DMS153 treated with DMSO at 0.1 percent for 48 hours (cell line): ENCODE measurements around the gene DHFR2.
A peak's percentile ranks its signal among the peaks of the same experiment; 100 is the strongest.
"Not testable (repeated sequence)": the region's sequence is repeated elsewhere in the genome, so short reads cannot be mapped to it uniquely, and the experiment has no call there.

Source experiments
- DNase-seq: peaks from one replicate; lab custom pipeline; 2025; ENCODE audit not compliant: unreplicated experiment; lab: John Stamatoyannopoulos, UW

DHFR2 gene

GRCh38 chr3:94065819-94066480 lies 3.2 kb upstream of the DHFR2 start:
- DNase-seq: no peak

GRCh38 chr3:94065122-94065521 lies 2.4 kb upstream of the DHFR2 start:
- no peak for DNase-seq

DNA sequence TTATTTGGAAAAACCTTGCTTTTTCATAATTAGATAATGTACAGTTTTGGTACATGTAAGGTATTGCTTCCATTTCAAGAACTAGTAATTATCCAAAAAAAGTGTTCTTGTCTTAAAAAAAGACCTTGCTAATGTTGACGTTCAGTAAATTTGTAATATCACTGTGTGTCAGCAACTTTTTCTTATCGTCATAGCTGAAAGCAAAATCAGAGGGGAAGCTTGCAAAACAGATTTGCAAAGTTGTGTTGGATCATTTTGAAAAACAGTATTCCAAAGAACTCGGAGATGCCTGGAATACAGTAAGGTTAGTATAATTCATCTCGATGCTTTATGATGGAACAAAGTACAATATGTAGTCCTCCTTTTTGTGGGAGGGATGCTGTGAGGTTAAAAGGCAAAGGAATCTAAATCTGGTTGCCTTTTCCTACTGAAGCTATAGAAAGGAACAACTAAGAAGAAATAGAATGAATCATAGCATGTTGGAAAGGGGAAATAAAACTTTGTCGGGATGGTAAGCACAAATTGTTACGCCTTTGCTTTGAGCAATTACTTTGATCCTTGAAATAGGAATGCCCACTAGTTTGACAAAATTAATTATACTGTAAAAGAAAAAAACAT lies 1.6 kb upstream of the DHFR2 start:
- no peak for DNase-seq

DNA sequence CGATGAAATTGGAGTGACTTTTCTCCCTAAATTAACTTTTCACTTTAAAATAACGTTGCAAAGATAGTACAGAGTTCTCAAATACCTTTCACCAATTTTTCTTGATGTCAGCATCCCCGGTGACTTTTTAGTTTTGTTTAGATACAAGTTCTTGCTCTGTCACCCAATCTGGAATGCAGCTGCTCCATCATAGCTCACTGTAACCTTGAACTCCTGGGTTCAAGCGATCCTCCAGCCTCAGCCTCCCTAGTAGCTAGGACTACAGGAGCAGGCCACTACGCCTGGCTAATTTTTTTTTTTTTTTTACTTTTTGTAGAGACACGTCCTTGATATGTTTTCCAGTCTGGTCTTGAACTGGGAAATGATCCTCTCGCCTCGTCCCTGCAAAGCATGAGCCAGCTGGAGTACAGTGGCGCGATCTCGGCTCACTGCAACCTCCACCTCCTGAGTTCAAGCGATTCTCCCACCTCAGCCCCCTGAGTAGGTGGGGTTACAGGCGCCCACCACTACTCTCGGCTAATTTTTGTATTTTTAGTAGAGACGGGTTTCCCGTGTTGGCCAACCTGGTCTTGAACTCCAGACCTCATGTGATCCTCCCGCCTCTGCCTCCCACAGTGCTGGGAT lies 892 bp upstream of the DHFR2 start:
- no peak for DNase-seq

DNA sequence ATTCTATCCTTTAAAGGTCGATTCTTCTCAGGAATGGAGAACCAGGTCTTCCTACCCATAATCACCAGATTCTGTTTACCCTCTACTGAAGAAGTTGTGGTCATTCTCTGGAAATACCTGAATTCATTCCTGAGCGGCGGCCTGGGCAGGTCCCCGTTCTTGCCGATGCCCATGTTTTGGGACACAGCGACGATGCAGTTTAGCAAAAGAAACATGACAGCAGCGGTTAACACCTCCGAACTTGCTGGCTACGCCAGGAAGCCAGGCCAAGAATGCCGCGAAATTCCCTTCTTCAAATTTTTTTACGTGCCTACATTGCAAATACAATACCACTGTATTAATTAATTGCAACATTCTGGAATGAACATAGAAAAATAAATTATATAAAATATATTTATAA lies 1.4 kb downstream of the DHFR2 start:
- DNase-seq: no peak

GRCh38 chr3:94050546-94050945 lies 12.2 kb downstream of the DHFR2 start:
- DNase-seq: no peak

DNA sequence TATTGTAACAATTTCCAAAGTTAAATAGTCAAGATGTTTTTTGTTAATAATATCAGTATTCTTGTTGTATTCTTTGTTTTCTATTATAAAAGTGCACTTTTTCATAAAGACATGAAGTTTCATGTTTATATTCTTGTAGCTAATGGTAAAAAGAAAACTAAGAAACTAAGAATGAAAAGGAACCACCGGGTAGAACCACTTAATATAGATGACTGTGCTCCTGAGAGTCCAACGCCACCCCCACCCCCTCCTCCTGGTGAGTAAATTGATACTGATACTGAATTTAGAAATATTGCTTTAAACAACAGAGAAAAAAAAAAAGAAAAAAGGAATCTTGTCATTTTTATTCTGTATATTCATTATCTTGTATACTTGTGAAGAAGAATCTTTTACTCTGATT lies 13.4 kb downstream of the DHFR2 start:
- no peak for DNase-seq

DNA sequence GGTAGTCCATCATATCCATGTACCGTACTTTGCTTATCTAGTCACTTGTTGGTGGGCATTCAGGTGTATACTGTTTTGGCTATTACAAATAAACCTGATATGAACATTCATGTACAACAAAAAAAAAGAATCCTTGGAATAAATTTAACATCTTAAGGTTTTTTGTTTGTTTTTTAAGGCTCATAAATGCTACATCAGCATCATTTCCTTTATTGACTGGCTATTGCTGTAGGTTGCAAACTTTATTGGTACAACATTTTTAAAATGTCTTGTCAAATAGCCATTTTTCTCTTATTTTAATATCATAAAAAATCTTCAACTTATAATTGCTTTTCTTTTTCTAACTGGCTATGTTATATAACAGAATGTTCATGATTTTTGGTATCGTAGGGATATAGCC lies 16.2 kb downstream of the DHFR2 start:
- DNase-seq: no peak

DNA sequence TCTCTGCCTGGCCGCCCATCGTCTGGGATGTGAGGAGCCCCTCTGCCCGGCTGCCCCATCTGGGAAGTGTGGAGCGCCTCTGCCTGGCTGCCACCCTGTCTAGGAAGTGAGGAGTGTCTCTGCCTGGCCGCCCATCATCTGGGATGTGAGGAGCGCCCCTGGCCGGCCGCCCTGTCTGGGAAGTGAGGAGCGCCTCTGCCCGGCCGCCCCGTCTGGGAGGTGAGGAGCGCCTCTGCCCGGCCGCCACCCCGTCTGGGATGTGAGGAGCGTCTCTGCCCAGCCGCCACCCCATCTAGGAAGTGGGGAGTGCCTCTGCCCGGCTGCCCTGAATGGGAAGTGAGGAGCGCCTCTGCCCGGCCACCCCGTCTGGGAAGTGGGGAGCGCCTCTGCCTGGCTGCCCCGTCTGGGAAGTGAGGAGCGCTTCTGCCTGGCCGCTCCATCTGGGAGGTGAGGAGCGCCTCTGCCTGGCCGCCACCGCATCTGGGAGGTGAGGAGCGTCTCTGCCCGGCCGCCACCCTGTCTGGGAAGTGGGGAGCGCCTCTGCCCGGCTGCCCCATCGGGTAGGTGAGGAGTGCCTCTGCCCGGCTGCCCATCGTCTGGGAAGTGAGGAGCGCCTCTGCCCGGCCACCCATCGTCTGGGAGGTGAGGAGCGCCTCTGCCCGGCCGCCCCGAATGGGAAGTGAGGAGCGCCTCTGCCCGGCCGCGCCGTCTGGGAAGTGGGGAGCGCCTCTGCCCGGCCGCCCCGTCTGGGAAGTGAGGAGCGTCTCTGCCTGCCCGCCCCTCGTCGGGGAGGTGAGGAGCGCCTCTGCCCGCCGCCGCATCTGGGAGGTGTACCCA lies 18.4 kb downstream of the DHFR2 start:
- not testable (repeated sequence) for DNase-seq

GRCh38 chr3:94043285-94043684 lies 19.4 kb downstream of the DHFR2 start:
- no peak for DNase-seq

DNA sequence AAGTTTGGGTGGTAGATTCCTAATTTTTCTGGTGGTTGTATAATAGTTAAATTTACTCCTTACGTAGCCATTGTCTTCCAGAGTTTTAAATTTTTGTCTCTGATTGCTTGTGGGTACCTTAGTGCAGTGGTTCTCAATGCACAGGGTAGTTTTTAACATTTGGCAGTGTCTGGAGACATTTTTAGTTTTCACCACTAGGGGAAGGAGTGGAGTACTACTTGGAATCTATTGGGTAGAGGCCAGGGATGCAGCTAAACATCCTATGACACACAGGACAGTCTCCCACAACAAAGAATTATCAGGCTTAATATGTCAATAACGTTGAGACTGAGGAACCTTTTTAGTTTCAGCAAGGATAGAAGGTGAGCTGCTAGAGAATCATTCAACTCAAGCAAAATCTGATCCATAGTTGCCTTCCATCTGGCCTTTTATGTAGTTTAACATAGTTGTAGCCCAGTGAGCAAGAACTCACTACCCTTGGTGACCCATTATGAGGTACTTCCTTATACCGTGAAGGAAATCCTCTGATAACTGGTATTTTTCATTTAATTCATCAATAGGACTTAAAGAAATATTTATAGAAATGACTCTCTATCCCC lies 25.7 kb downstream of the DHFR2 start:
- DNase-seq: no peak

GRCh38 chr3:94028093-94028837 lies 34.5 kb downstream of the DHFR2 start, which contains the start of gene STX19:
STX19 (minus strand) TSS chr3:94028597; CDS start chr3:94015269, 13,328 bp downstream.
- peak; percentile 76 for DNase-seq

DNA sequence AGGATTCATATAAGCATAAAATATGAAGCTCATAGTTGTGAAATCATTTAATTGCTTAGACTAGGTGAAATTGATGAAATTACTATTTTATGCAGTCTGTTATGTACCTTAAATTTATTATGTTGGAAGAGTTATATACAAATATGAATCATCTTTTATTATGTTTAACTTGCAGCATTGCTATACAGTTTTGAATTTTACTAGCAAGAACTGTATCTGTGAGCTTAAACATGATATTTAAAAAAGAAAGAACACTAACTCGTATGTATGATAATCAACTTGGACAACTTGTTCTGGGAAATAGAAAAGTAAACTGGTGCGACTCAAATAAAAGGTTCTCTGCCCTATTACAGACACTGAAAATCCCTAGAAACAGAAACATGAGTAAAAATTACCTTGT lies 36.1 kb downstream of the DHFR2 start:
- no peak for DNase-seq

DNA sequence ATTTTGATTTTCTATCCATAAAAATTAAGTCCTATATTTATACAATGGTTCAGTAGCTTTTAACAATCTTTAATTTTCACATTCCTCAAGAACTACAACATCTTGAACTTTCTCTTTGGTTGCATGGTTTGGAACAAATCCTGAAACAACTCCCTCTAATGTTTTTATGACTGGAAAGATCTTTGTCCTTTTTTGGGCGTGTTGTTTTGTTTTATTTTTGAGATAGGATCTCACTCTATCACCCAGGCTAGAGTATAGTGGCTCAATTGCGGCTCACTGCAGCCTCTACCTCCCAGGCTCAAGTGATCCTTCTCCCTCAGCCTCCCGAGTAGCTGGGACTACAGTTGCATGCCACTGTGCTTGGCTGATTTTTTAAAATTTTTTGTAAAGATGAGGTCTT lies 38.3 kb downstream of the DHFR2 start:
- DNase-seq: no peak

- no peak for DNase-seq
Observed at GRCh38 chr3:94020293-94020692, 42.4 kb downstream of the DHFR2 start.

DNA sequence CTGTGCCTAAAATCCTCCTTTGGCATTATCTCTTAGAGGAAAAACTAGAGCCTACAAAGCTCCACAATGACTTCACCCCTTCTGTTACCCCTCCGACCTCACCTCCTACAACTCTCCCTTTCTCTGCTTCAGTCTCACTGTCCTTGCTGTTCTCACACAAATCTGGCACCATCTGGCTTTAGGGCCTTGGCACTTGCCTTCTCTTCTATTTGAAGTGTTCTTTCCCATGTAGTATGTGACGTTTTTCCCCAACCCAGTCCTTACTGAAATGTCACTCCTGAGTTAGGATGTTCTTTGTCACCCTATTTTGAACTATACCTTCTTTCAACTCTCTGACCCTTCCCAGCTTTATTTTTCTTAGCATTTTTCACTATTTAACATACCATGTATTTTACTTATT lies 43.1 kb downstream of the DHFR2 start:
- DNase-seq: no peak

DNA sequence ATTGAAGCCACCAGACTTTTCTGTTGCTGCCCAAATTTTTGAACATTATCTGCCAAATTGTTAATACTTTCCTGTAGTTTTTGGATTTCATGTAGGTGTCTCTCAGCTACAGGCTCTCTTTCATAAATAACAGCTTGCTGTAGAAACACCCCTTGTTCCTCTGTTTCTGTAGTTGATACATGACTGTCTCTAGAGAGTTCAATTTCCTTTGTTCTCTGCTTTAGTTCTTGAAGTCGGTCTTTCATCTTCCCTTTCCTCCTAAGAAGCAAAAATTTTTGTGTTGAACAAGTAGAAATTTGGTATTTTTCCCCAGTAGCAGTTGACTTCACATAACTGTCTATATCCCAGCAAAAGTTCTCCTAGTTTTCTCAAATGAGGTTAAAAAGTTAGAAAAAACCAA lies 47.7 kb downstream of the DHFR2 start:
- no peak for DNase-seq

- DNase-seq: no peak
Observed at GRCh38 chr3:94012185-94012584, 50.5 kb downstream of the DHFR2 start.

- no peak for DNase-seq
Observed at GRCh38 chr3:94011233-94011711, 51.4 kb downstream of the DHFR2 start.

- DNase-seq: no peak
Observed at GRCh38 chr3:94009608-94010007, 53.1 kb downstream of the DHFR2 start.
